GM12872 (cell line): ENCODE measurements around the gene DNAJC30.

ENCODE experiments used
- CTCF ChIP-seq: IDR thresholded peaks from 3 replicates; pipeline ENCODE4 v1.5.1; 2011; ENCODE audit warnings: low read depth, mild to moderate bottlenecking, low read length, moderate library complexity; ENCODE audit not compliant: insufficient read depth

The DNAJC30 gene

GRCh38 chr7:73721377-73721817 is 38.1 kb upstream of the DNAJC30 start:
- TF ChIP-seq CTCF = no peak

GRCh38 chr7:73719806-73720169 is 36.5 kb upstream of the DNAJC30 start:
- no peak for TF ChIP-seq CTCF

- no peak for TF ChIP-seq CTCF
Observed at GRCh38 chr7:73718905-73719805, 35.9 kb upstream of the DNAJC30 start, which contains the start of gene STX1A. TSS of gene STX1A (minus strand) at chr7:73719669. CDS start at chr7:73719631, 38 bp downstream.

- TF ChIP-seq CTCF = no peak
Observed at GRCh38 chr7:73718438-73718881, 35.2 kb upstream of the DNAJC30 start.

- TF ChIP-seq CTCF = no peak
Observed at GRCh38 chr7:73717991-73718405, 34.7 kb upstream of the DNAJC30 start.

GRCh38 chr7:73717025-73717807 is 34.0 kb upstream of the DNAJC30 start:
- TF ChIP-seq CTCF = no peak

- no peak for TF ChIP-seq CTCF
Observed at GRCh38 chr7:73716318-73716890, 33.2 kb upstream of the DNAJC30 start.
